ENCODE measurements around the gene VCAN. TPM values are rescaled to one million over a fixed set of nuclear protein-coding genes. Genes with fewer than 3 reads are reported as not detected.

The VCAN gene
- total RNA-seq, 4 donors from 2014 or later = 9.4 to 49.2 (median 10.9) TPM

DNA sequence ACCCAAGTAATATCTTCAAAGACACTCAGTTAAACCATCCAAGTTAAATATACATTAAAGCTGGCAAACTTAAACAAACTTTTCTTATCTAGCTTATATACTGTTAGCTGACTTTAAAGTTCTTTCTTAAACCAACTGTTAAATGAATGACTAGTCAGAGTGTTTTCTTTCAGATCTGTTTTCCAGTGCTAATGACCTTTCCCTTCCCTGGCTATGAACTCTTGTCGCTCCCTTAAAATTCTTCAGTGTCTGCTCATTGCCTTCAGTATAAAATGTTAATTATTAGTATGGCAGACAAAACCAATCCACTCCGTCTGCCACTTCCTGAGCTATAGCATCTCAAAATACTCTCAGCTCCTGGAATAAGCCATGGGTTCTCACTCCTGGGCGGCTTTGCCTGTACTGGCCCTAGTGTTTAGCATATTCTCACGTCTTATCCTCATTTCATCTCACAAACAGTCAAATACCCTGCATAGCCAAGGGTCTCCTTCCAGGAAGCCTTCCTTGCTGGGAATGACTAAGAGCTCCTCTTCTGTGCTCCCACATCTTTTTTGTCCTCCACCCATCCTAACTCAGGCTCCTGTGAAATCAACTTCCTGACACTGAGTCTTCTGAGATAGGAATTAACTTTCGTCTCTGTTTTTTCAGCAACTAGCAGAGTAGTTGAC is 87.7 kb downstream of the VCAN start:
- in situ Hi-C loops (cut with MboI; ENCODE audit: low pct_ligation_motif_present in 1 of 4, low pct_unique_long_range_greater_than_20kb in 1 of 4, low sequenced_read_pairs in 3 of 4) (loop anchor here in 2 of 4 donors (25.0 kb wide), 2 partner anchors 922 to 1197 kb away; no protein-coding TSS in a partner anchor), intact Hi-C loops (cut with DNase I; ENCODE audit: low total_unique reads) (no loop called here)
- no peak for DNase-seq
- WGBS, 2 donors (ENCODE audit: low coverage in 1 of 2) = 45 to 64% methylated on average over 3 to 5 of the region's 5 CpGs
- Histone ChIP-seq H3K4me3 (no peak overlapping the region), H3K36me3 (no peaks in the 10 kb centered on the region), H3K9me3 (no peaks in the 10 kb centered on the region), H3K27ac (no peak overlapping the region), H3K27me3 (peaks cover 7% of the 10 kb centered on the region), H3K4me1 (no peaks in the 10 kb centered on the region)
- TF ChIP-seq POLR2AphosphoS5 (IDR thresholded peaks at IDR 0.05) (no peak), POLR2A (IDR thresholded peaks at IDR 0.05) (no peak), EP300 (IDR thresholded peaks at IDR 0.05; ENCODE audit: low read depth) (no peak)
- TF ChIP-seq, protein P1, sequence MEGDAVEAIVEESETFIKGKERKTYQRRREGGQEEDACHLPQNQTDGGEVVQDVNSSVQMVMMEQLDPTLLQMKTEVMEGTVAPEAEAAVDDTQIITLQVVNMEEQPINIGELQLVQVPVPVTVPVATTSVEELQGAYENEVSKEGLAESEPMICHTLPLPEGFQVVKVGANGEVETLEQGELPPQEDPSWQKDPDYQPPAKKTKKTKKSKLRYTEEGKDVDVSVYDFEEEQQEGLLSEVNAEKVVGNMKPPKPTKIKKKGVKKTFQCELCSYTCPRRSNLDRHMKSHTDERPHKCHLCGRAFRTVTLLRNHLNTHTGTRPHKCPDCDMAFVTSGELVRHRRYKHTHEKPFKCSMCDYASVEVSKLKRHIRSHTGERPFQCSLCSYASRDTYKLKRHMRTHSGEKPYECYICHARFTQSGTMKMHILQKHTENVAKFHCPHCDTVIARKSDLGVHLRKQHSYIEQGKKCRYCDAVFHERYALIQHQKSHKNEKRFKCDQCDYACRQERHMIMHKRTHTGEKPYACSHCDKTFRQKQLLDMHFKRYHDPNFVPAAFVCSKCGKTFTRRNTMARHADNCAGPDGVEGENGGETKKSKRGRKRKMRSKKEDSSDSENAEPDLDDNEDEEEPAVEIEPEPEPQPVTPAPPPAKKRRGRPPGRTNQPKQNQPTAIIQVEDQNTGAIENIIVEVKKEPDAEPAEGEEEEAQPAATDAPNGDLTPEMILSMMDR (IDR thresholded peaks at IDR 0.05) = no peak

DNA sequence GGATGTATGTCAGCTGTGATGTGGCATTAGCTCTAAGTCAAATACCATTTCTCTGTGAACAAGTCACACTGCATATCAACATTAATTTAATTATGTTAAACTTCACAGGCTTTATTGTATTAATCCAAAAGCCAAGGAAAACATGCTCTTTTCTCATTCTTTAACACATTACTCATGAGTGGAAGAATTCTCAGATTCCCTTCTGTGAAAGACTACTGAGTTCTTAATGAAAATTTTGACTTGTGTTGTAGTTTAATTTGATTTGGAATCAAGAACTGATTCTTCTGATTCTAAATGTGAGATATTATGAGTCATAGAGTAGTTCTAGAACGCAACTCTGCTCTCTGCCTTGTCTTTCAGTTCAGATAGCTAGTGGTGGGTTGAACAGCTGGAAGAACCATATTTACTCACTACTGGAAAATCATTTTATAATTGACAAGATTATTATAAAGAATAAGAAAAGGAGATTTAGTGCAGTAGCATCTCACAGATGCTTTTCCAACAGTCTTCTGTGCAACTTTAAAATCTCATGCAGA is 90.6 kb downstream of the VCAN start:
- in situ Hi-C loops (cut with MboI; ENCODE audit: low pct_ligation_motif_present in 1 of 4, low pct_unique_long_range_greater_than_20kb in 1 of 4, low sequenced_read_pairs in 3 of 4) (loop anchor here (10.0 to 25.0 kb wide), 4 partner anchors 917 to 1207 kb away; no protein-coding TSS in a partner anchor), intact Hi-C loops (cut with DNase I; ENCODE audit: low total_unique reads) (loop anchor here (5.0 kb wide), 1 partner anchor 1210 kb away; no protein-coding TSS in a partner anchor)
- Histone ChIP-seq H3K27me3 (peaks cover 10% of the 10 kb centered on the region), H3K27ac (peak overlapping the region in 3 of 4 donors; percentile 14 to 52 (median 39)), H3K4me1 (no peaks in the 10 kb centered on the region), H3K36me3 (no peaks in the 10 kb centered on the region), H3K9me3 (no peaks in the 10 kb centered on the region), H3K4me3 (no peak overlapping the region)
- DNase-seq = no peak
- 29 to 61% methylated on average over 1 of the region's 1 CpG for WGBS, 2 donors (ENCODE audit: low coverage in 1 of 2)
- no peak for TF ChIP-seq EP300 (IDR thresholded peaks at IDR 0.05; ENCODE audit: low read depth)
- TF ChIP-seq POLR2AphosphoS5 (IDR thresholded peaks at IDR 0.05) = no peak
- TF ChIP-seq POLR2A (IDR thresholded peaks at IDR 0.05) = no peak
- TF ChIP-seq, protein P1 (IDR thresholded peaks at IDR 0.05) = no peak

DNA sequence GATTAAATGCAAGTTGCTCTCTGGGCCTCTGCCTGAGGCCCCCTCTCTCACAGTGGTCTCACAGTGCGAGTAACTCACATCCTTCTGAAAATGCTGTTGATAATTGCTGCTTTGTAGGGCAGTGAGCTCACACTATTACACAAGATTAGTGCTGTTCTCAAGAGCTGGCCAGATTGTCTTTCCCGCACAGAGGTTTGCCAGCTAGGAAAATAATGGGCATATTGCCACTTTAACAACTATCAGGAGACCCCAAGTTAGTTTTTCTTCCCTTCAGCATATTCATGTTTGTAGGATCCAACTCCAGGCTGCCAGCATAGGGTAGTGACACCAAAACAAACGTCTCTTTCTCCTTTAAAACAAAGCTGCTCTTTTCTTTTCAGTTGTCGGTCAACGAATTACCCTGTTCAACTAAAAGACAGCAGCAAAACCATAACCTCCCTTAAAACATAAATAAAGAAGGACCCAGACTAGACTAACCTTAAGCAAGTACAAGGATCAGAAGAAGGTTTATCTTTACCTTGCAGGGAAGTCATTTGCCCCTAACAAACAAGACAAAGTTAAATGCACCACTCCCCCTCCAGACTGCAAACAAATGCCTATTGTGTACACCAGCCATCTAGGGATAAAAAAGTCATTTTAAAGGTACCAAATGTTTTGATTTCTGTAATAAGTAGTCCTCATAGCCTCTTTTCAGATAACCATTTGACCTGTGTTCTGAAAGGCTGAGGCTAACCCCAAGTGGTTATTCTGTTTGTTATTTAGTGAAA is 91.4 kb downstream of the VCAN start:
- no peak for DNase-seq
- intact Hi-C loops (cut with DNase I; ENCODE audit: low total_unique reads) = loop anchor here (5.0 kb wide), 1 partner anchor 1211 kb away; no protein-coding TSS in a partner anchor
- 60% methylated on average over 3 to 5 of the region's 5 CpGs for WGBS, 2 donors (ENCODE audit: low coverage in 1 of 2)

More for the DNA sequence above, 91.4 kb downstream of the VCAN start:
- in situ Hi-C loops (cut with MboI; ENCODE audit: low pct_ligation_motif_present in 1 of 4, low pct_unique_long_range_greater_than_20kb in 1 of 4, low sequenced_read_pairs in 3 of 4) = loop anchor here (10.0 to 25.0 kb wide), 4 partner anchors 918 to 1208 kb away; no protein-coding TSS in a partner anchor
- Histone ChIP-seq H3K27ac (peak overlapping the region in 3 of 4 donors; percentile 14 to 52 (median 39)), H3K4me1 (no peaks in the 10 kb centered on the region), H3K36me3 (no peaks in the 10 kb centered on the region), H3K4me3 (no peak overlapping the region), H3K9me3 (no peaks in the 10 kb centered on the region), H3K27me3 (peaks cover 10% of the 10 kb centered on the region)
- no peak for TF ChIP-seq POLR2AphosphoS5 (IDR thresholded peaks at IDR 0.05)
- TF ChIP-seq, protein P1 (IDR thresholded peaks at IDR 0.05) = no peak
- TF ChIP-seq EP300 (IDR thresholded peaks at IDR 0.05; ENCODE audit: low read depth) = no peak
- no peak for TF ChIP-seq POLR2A (IDR thresholded peaks at IDR 0.05)

Data from transverse colon (tissue), 4 donors.